Sigmoid colon (tissue), 7 donors: ENCODE data around the gene KCTD16. TPM values are rescaled to one million over a fixed set of nuclear protein-coding genes. Genes with fewer than 3 reads are reported as not detected.

Experiments used
- DNase-seq: peaks from one replicate; pipeline ENCODE4 v3.0.0-alpha.2; 2019
- H3K27ac ChIP-seq, 4 donors: fragments of 200-600 bp; sonication (generic); one replicate each; pipeline ENCODE4 v1.5.1; 2016 to 2019; ENCODE audit warnings: mild to moderate bottlenecking in 1 of 4
- H3K27me3 ChIP-seq, 3 donors: fragments of 200-600 bp; sonication (generic); one replicate each; pipeline ENCODE4 v1.5.1; 2019; ENCODE audit warnings: mild to moderate bottlenecking in 1 of 3
- H3K36me3 ChIP-seq, 4 donors: fragments of 200-600 bp; sonication (generic); one replicate each; pipeline ENCODE4 v1.5.1; 2016 to 2019
- H3K4me1 ChIP-seq, 4 donors: fragments of 200-600 bp; sonication (generic); one replicate each; pipeline ENCODE4 v1.5.1; 2017 to 2019
- H3K4me3 ChIP-seq, 4 donors: fragments of 200-600 bp; sonication (generic); one replicate each; pipeline ENCODE4 v1.5.1; 2017 to 2019; ENCODE audit warnings: mild to moderate bottlenecking in 2 of 4, moderate library complexity in 1 of 4
- H3K9me3 ChIP-seq, 4 donors: fragments of 200-600 bp in 3 of 4; sonication (generic) in 3 of 4; one replicate each; pipeline versions ENCODE4 v1.5.1 to v1.6.1; 2013 to 2019
- EP300 ChIP-seq, 4 donors: sonication (generic); formaldehyde crosslinking; IDR thresholded peaks; one replicate each; pipeline ENCODE4 v1.6.1; 2017; ENCODE audit warnings: antibody characterized with exemption in 4 of 4
- POLR2A ChIP-seq, 2 donors: fragments of 450-650 bp; IDR thresholded peaks; one replicate each; pipeline ENCODE4 v1.6.1; 2016; ENCODE audit warnings: antibody characterized with exemption in 2 of 2, mild to moderate bottlenecking in 2 of 2, moderate library complexity in 2 of 2
- POLR2AphosphoS5 ChIP-seq, 4 donors: sonication (generic); formaldehyde crosslinking; IDR thresholded peaks; one replicate each; pipeline ENCODE4 v1.6.1; 2017; ENCODE audit warnings: antibody characterized with exemption in 4 of 4
- WGBS, 2 donors: extraction: QIAGEN DNeasy Blood & Tissue Kit; methylation state at CpG; one replicate each; pipeline ENCODE4 v1.1.7; 2013; 5-methylcytosine and 5-hydroxymethylcytosine counted together
- intact Hi-C: fragments of 100-400 bp; cut with DNase I; formaldehyde crosslinking; loops from one replicate; pipeline ENCODE4 v1.15.1; 2023
- polyA plus RNA-seq, 3 donors: library from polyadenylated mRNA; stranded (reverse); fragments of 200-250 nt; gene quantifications; one replicate each; pipeline ENCODE4 v1.2.3, GENCODE V29; 2013
- small RNA-seq, 3 donors: library from RNA; depleted of rRNA; stranded (forward); fragments of <200 nt; gene quantifications; one replicate each; pipeline ENCODE3, GENCODE V24; 2016
- total RNA-seq, 4 donors: library from RNA; depleted of rRNA; stranded (reverse); fragments of >200 nt; gene quantifications; one replicate each; pipeline ENCODE4 v1.1.0, GENCODE V29; 2016
- TF ChIP-seq, protein P1 (sequence below), 4 experiments: fragments of 450-650 bp in 3 of 4; fragments of 200-600 bp in 1 of 4; IDR thresholded peaks; one replicate each; pipeline ENCODE4 v1.5.1; 2016 to 2019; ENCODE audit warnings: antibody characterized with exemption in 4 of 4, mild to moderate bottlenecking in 3 of 4, moderate library complexity in 2 of 4
- donor health status: healthy with polysubstance abuse.
- donor health status: Bipolar disorder and iron deficiency.
- donor health status: healthy.

The KCTD16 gene
- total and polyA plus RNA-seq, 7 donors, result under 0.01 to 0.71 (median 0.16) TPM; not detected in 2

DNA sequence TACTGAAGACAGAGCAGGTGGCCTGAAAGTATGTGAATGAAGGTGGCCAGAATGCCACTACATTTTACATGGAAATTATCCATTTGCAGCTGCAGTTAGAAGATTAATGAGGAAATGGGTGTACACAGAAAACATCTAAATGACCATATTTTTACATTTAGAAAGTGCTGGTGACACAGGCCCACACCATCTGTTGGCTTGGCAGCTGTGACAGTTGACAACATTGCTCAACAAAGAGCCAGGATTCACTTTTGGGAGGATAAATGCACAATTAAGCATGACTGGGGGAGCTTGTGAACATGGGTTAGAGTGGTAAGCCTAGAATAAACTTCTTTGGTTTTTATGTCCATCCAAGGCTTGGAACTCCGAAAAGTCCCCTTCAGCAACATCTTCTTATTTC lies 360.5 kb downstream of the KCTD16 start:
- intact Hi-C loops, result no loop called here
- H3K4me1 ChIP-seq, result no peaks in the 10 kb centered on the region
- H3K27ac ChIP-seq, result no peak overlapping the region
- no peaks in the 10 kb centered on the region for H3K36me3 ChIP-seq
- H3K27me3 ChIP-seq, result no peaks in the 10 kb centered on the region
- WGBS, 2 donors, result 83 to 91% methylated on average over 1 of the region's 1 CpG
- no peak overlapping the region for H3K4me3 ChIP-seq
- H3K9me3 ChIP-seq, result peaks cover 0 to 3% (median 0%) of the 10 kb centered on the region in 4 donors
- DNase-seq, result no peak
- TF ChIP-seq POLR2AphosphoS5 (IDR thresholded peaks at IDR 0.05), result no peak
- TF ChIP-seq, protein P1, sequence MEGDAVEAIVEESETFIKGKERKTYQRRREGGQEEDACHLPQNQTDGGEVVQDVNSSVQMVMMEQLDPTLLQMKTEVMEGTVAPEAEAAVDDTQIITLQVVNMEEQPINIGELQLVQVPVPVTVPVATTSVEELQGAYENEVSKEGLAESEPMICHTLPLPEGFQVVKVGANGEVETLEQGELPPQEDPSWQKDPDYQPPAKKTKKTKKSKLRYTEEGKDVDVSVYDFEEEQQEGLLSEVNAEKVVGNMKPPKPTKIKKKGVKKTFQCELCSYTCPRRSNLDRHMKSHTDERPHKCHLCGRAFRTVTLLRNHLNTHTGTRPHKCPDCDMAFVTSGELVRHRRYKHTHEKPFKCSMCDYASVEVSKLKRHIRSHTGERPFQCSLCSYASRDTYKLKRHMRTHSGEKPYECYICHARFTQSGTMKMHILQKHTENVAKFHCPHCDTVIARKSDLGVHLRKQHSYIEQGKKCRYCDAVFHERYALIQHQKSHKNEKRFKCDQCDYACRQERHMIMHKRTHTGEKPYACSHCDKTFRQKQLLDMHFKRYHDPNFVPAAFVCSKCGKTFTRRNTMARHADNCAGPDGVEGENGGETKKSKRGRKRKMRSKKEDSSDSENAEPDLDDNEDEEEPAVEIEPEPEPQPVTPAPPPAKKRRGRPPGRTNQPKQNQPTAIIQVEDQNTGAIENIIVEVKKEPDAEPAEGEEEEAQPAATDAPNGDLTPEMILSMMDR (IDR thresholded peaks at IDR 0.05), result no peak
- no peak for TF ChIP-seq POLR2A (IDR thresholded peaks at IDR 0.05)
- no peak for TF ChIP-seq EP300 (IDR thresholded peaks at IDR 0.05)

Small RNA genes within 50 kb of the gene (small RNA-seq; reads per million reads assigned to genes)
- gene CKS1BP5 (0 reads per million in 3 donors), gene RN7SL87P (0 to 0.06 (median 0) reads per million in 3 donors)

Other genes with a start within 250 kb of the KCTD16 start
- 10 to 100 TPM; 35.2 to 44.6 (median 39.6) TPM for gene YIPF5, start 214 bp upstream of the KCTD16 start, total RNA-seq
- 10 to 100 TPM; 12.3 to 19.5 (median 16.8) TPM for gene YIPF5, start 214 bp upstream of the KCTD16 start, polyA plus RNA-seq